Coronary artery (tissue), 2 donors: Measurements from ENCODE around the gene DDX51.

ENCODE experiments used
- DNase-seq: peaks from one replicate; pipeline ENCODE4 v3.0.0-alpha.2; 2017; ENCODE audit warnings: low spot score
- H3K27ac ChIP-seq, 2 donors: fragments of 200-600 bp; sonication (generic); one replicate each; pipeline ENCODE4 v1.5.1; 2016 to 2019
- H3K4me3 ChIP-seq: fragments of 200-600 bp; sonication (generic); 2 replicates; pipeline ENCODE4 v1.5.1; 2016; ENCODE audit warnings: mild to moderate bottlenecking, moderate library complexity
- CTCF ChIP-seq: fragments of 200-600 bp; sonication (generic); IDR thresholded peaks from one replicate; pipeline ENCODE4 v1.5.1; 2019; ENCODE audit warnings: antibody characterized with exemption

The DDX51 gene

GRCh38 chr12:132173135-132174014, 29.3 kb upstream of the DDX51 start:
- H3K27ac ChIP-seq, result no peak overlapping the region
- H3K4me3 ChIP-seq, result no peak overlapping the region
- no peak for TF ChIP-seq CTCF
- DNase-seq, result no peak

- no peak for DNase-seq
Measured at GRCh38 chr12:132172619-132173018, 28.5 kb upstream of the DDX51 start.

DNA sequence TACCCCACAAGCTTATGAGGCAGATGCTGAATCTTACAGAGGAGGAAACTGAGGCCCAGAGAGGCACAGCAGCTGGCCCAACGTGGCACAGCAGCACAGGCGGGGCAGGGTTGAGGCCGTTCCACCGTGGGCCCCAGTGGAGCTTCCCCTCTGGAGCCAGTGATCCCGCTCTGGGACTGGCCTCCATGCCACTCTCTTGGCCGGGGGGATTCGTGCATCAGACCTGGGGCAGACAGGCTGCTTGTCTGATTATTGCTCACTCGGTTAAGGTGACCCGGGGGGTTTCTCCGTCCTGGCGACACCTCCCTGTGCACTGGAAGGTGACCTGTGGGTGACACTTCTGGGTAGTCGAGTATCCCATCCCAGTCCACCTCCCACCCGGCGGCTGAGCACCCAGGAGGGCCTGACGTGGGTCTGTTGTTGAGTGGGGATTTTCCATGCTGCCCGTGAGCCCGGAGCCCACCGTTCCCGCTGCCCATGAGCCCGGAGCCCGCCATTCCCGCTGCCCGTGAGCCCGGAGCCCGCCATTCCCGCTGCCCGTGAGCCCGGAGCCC, 27.9 kb upstream of the DDX51 start:
- H3K4me3 ChIP-seq, result no peak overlapping the region
- no peak for DNase-seq
- TF ChIP-seq CTCF, result no peak
- no peak overlapping the region for H3K27ac ChIP-seq

More at GRCh38 chr12:132172619-132173018, 28.5 kb upstream of the DDX51 start:
- Histone ChIP-seq H3K27ac (no peak overlapping the region), H3K4me3 (no peak overlapping the region)
- no peak for TF ChIP-seq CTCF

DNA sequence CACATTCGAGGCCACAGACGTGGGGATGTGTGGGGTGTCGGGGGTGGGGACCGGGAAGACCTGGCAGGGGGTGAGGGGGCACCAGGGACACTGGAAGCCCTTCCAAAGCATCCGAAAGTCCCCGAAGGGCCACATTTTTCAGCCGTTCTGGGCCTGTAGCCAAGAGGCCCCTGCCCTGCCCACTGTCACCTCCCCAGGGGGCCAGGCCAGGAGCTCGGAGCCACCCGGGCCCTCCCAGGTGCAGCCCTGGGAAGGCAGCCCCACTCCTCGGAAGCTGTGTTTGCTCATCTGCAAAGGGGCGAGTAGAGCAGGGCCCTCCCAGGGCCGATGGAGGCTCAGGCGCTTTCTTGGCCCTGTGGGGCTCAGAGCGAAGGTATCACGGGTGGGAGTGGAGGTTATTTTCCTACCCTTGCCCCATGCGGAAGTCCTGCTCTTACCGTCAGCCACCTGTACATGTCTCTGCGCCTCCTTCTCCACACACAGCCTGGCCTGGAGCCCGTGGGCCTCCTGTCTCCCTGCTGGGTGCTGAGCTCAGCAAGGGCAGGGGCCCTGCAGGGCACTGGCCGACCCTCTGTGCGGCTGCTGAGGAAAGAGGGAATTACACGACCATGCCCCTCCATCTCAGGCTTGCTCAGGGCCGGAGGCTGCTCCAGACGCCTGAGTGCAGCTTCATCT, 27.3 kb upstream of the DDX51 start:
- Histone ChIP-seq H3K27ac (no peak overlapping the region), H3K4me3 (no peak overlapping the region)
- no peak for DNase-seq
- TF ChIP-seq CTCF, result no peak

DNA sequence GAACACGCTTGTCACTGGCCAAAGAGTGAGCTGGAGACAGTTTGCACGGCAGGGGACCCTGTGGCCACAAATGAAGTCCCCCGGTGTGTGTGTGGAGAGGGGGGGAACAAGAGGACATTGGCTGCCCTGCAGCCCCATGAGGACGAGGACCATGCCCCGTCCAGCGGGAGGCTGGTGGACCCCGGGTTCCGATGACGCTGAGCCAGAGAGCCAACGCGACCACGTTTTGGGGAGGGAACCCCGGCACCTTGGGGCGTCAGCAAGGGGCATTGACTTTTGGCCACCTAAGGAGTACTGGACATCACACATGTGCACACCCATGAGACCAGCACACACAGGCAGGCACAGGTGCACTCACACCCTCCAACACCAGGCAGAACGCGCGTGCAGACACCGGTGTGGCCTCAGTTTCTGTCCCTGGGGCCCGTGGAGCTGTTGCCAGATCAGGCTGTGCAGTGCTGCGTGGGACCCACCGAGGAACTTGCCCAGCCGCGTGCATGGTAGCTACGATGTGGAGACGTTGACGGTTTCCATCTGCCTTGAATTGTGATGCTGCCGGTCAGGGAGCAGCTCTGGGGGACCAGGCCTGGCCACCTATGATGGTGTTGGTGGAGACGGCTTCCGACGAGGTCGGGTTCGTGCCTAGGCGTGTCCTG, 26.6 kb upstream of the DDX51 start:
- Histone ChIP-seq H3K4me3 (no peak overlapping the region), H3K27ac (no peak overlapping the region)
- no peak for TF ChIP-seq CTCF
- DNase-seq, result no peak

DNA sequence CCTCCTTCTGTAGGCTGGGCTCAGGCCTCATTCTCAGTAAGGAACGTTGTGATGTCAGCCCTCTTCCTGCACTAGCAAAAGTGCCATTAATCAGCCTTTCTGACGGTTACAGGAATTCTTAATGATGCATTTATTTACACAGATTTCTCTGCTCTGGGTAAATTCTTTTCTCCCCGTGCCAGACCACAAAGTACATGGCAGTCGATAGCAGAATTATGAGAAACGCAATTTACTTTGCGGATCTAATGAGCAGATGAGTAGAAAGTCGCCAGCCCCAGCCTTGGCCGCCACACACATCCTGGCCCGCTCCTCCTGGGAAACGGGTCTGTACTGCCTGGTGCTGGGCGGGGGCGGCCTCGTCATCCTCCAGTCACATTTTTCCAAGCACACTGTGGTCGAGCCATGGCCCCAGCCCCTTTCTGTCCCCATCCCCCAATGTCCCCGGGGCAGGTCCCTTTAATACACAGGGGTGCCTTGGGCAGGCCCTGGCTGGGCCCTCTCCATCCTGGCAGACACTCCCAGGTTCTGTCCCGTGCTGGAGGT, 26.0 kb upstream of the DDX51 start:
- no peak for TF ChIP-seq CTCF
- no peak overlapping the region for H3K4me3 ChIP-seq
- H3K27ac ChIP-seq, result no peak overlapping the region
- DNase-seq, result no peak
